K562 (cell line): Measurements from ENCODE around the gene PLEK2. TPM values are rescaled to one million over a fixed set of nuclear protein-coding genes. Genes with fewer than 3 reads are reported as not detected.

Source experiments
- CBX3 ChIP-seq, 2 experiments: IDR thresholded peaks; 1 replicate in 1 of 2; 2 replicates in 1 of 2; pipeline ENCODE4 v1.6.1; 2012; ENCODE audit warnings: inconsistent platforms in 2 of 2, low read length in 2 of 2, borderline replicate concordance in 1 of 2, control low read depth in 1 of 2
- CBX5 ChIP-seq: IDR thresholded peaks from 2 replicates; pipeline ENCODE4 v1.6.1; 2014; ENCODE audit warnings: low read depth, borderline replicate concordance
- CREM ChIP-seq: IDR thresholded peaks from 2 replicates; pipeline ENCODE4 v1.6.1; 2014; ENCODE audit warnings: antibody characterized with exemption, low read depth
- E2F6 ChIP-seq, 2 experiments: IDR thresholded peaks; 2 replicates each; pipeline ENCODE4 v1.6.1; 2011; ENCODE audit warnings: borderline replicate concordance in 1 of 2, control low read depth in 1 of 2, low read depth in 1 of 2, low read length in 1 of 2, mild to moderate bottlenecking in 1 of 2, mixed read lengths in 1 of 2, moderate library complexity in 1 of 2; ENCODE audit not compliant: insufficient read depth in 1 of 2, insufficient read length in 1 of 2, poor library complexity in 1 of 2, severe bottlenecking in 1 of 2; ENCODE audit errors: extremely low read depth in 1 of 2
- E2F8 ChIP-seq: fragments of 450-650 bp; IDR thresholded peaks from 2 replicates; pipeline ENCODE4 v1.7.1; 2018; ENCODE audit warnings: mild to moderate bottlenecking, low read depth; ENCODE audit not compliant: partially characterized antibody
- FOXJ3 ChIP-seq: sonication (generic); formaldehyde crosslinking; IDR thresholded peaks from 2 replicates; pipeline ENCODE4 v1.4.0; 2020; ENCODE audit warnings: mild to moderate bottlenecking, missing genetic modification reagents
- KDM2B ChIP-seq: fragments of 250-450 bp; sonication (Bioruptor Pico); IDR thresholded peaks from 2 replicates; pipeline ENCODE4 v1.8.0; 2021; ENCODE audit warnings: mild to moderate bottlenecking, moderate library complexity
- KDM4B ChIP-seq, 2 experiments: fragments of 450-650 bp in 1 of 2; sonication (generic) in 1 of 2; IDR thresholded peaks; 2 replicates each; pipeline ENCODE4 v1.6.1; 2016 to 2017; ENCODE audit warnings: borderline replicate concordance in 2 of 2, antibody characterized with exemption in 1 of 2, low read depth in 1 of 2, mild to moderate bottlenecking in 1 of 2
- KLF13 ChIP-seq: fragments of 450-650 bp; IDR thresholded peaks from 2 replicates; pipeline ENCODE4 v1.6.1; 2016; ENCODE audit warnings: missing genetic modification characterization, low read depth, mild to moderate bottlenecking, missing compliant biosample characterization, moderate library complexity, borderline replicate concordance
- KLF16 ChIP-seq: IDR thresholded peaks from 2 replicates; pipeline ENCODE4 v1.6.1; 2016; ENCODE audit warnings: antibody characterized with exemption
- MTA1 ChIP-seq: fragments of 450-650 bp; IDR thresholded peaks from 2 replicates; pipeline ENCODE4 v1.6.1; 2017; ENCODE audit warnings: borderline replicate concordance
- NBN ChIP-seq: fragments of 450-650 bp; IDR thresholded peaks from 2 replicates; pipeline ENCODE4 v1.6.1; 2016; ENCODE audit warnings: low read depth, mild to moderate bottlenecking
- POLR2A ChIP-seq: fragments of 450-650 bp; conservative IDR thresholded peaks from 2 replicates; pipeline ENCODE4 v1.6.1; 2016
- SIN3A ChIP-seq, 2 experiments: fragments of 150-350 bp in 1 of 2; IDR thresholded peaks; 2 replicates each; pipeline ENCODE4 v1.6.1; 2011 to 2016; ENCODE audit warnings: borderline replicate concordance in 2 of 2, low read depth in 2 of 2, low read length in 2 of 2, mild to moderate bottlenecking in 2 of 2, moderate library complexity in 2 of 2; ENCODE audit not compliant: control insufficient read depth in 1 of 2
- SIN3B ChIP-seq: fragments of 450-650 bp; IDR thresholded peaks from 2 replicates; pipeline ENCODE4 v1.6.1; 2017; ENCODE audit warnings: low read depth, mild to moderate bottlenecking, moderate library complexity
- TAF1 ChIP-seq: IDR thresholded peaks from 2 replicates; pipeline ENCODE4 v1.6.1; 2011; ENCODE audit warnings: mild to moderate bottlenecking, low read length, moderate library complexity; ENCODE audit not compliant: insufficient read depth, control insufficient read depth, severe bottlenecking; ENCODE audit errors: extremely low read depth
- THAP12 ChIP-seq: fragments of 250-450 bp; sonication (Bioruptor Pico); IDR thresholded peaks from 2 replicates; pipeline ENCODE4 v1.9.0; 2021; ENCODE audit warnings: mild to moderate bottlenecking, inconsistent platforms
- U2AF2 ChIP-seq: fragments of 200-400 bp; formaldehyde crosslinking; optimal IDR thresholded peaks from 2 replicates; pipeline ENCODE3; 2017; ENCODE audit warnings: low read depth, mild to moderate bottlenecking, low read length
- USF2 ChIP-seq: sonication (generic); formaldehyde crosslinking; IDR thresholded peaks from 2 replicates; pipeline ENCODE4 v1.5.0; 2020; ENCODE audit warnings: missing genetic modification reagents
- ZBED1 ChIP-seq: IDR thresholded peaks from 2 replicates; pipeline ENCODE4 v1.6.1; 2014
- ZNF217 ChIP-seq: sonication (generic); formaldehyde crosslinking; IDR thresholded peaks from 2 replicates; pipeline ENCODE4 v1.8.0; 2022; ENCODE audit warnings: mild to moderate bottlenecking, missing genetic modification reagents
- polyA plus RNA-seq, 8 experiments: library from polyadenylated mRNA; depleted of rRNA in 4 of 8; stranded (reverse) in 5 of 8; unstranded in 3 of 8; fragments of >200 nt; fragmentation: Nextera tagmentation in 2 of 8; fragmentation: Illumina TruSeq in 1 of 8; extraction: Ambion mirVana in 2 of 8; extraction: Trizol in 1 of 8; gene quantifications; 2 replicates each; pipeline versions ENCODE4 v1.2.1 to v1.2.3, GENCODE V29; 2011 to 2014; ENCODE audit warnings: inconsistent platforms in 1 of 8, missing spikeins in 1 of 8
- total RNA-seq, 7 experiments: library from RNA; depleted of rRNA in 6 of 7; stranded (reverse); fragments of >200 nt in 6 of 7; fragmentation: Illumina TruSeq in 2 of 7; extraction: Trizol in 2 of 7; gene quantifications; 2 replicates each; pipeline versions ENCODE4 v1.2.1 to v1.2.3, GENCODE V29; 2011 to 2021; ENCODE audit warnings: low replicate concordance in 1 of 7

PLEK2 gene
- total and polyA plus RNA-seq, 9 of the 15 experiments (the other 6 are each of a cell fraction or from before 2014, with no cell fraction given), result not detected

GRCh38 chr14:67359775-67360469, 52.0 kb downstream of the PLEK2 start, which contains the start of the genes ATP6V1D and EIF2S1 (continued):
- TF ChIP-seq THAP12 (CRISPR knock-in tag) (peak; percentile 98), CREM (peak; percentile 68), CBX5 (no peak), U2AF2 (no peak), KDM4B (IDR thresholded peaks at IDR 0.05; ENCODE audit: borderline replicate concordance in 2 of 2, low read depth in 1 of 2) (peak in 1 of 2 experiments; percentile 87; a peak in 2 of 4 replicates), KDM2B (CRISPR knock-in tag) (no peak), TAF1 (peak; percentile 77), NBN (peak; percentile 25; the same call in 1 of the 2 replicates), USF2 (CRISPR knock-in tag) (peak; percentile 56; the same call in 1 of the 2 replicates), E2F8 (peak; percentile 87), ZBED1 (no peak), ZNF217 (CRISPR knock-in tag) (no peak), FOXJ3 (CRISPR knock-in tag) (no peak), E2F6 (IDR thresholded peaks at IDR 0.05; ENCODE audit: borderline replicate concordance in 1 of 2, extremely low read depth in 1 of 2, insufficient read depth in 1 of 2, insufficient read length in 1 of 2, low read depth in 1 of 2, low read length in 1 of 2, poor library complexity in 1 of 2, severe bottlenecking in 1 of 2) (peak in 1 of 2 experiments; percentile 17), POLR2A (peak; percentile 90), KLF13 (peak; percentile 42; the same call in 1 of the 2 replicates), SIN3B (peak; percentile 82), SIN3A (IDR thresholded peaks at IDR 0.05; ENCODE audit: borderline replicate concordance in 2 of 2, control insufficient read depth in 1 of 2, low read depth in 2 of 2, low read length in 2 of 2) (peak; percentile 98 to 99), CBX3 (IDR thresholded peaks at IDR 0.05; ENCODE audit: borderline replicate concordance in 1 of 2, low read length in 2 of 2) (0 out of 3 replicates have a peak, but pooled peaks of 1 of the 2 experiments have one; percentile 71), KLF16 (0 out of 2 replicates have a peak, but pooled peaks have one; percentile 20), MTA1 (no peak)
